ENCODE measurements around the gene RPL27.

The RPL27 gene

GRCh38 chr17:43020789-43021740 is 22.8 kb downstream of the RPL27 start:
- DNase-seq (ENCODE audit: low spot score), result no peak

- peak; percentile 75 for DNase-seq (ENCODE audit: low spot score)
Observed at GRCh38 chr17:43021741-43022512, 23.7 kb downstream of the RPL27 start, which contains the start of gene VAT1. Gene VAT1, minus strand, starts transcription at chr17:43022385. Its CDS starts 63 bp downstream, at chr17:43022322.

- DNase-seq (ENCODE audit: low spot score), result peak; percentile 94
Observed at GRCh38 chr17:43024407-43025289, 26.4 kb downstream of the RPL27 start, which contains the start of gene RND2. Gene RND2, plus strand, starts transcription at chr17:43025231. Its CDS starts 117 bp downstream, at chr17:43025348.

GRCh38 chr17:43025290-43025657 is 27.1 kb downstream of the RPL27 start:
- DNase-seq (ENCODE audit: low spot score), result no peak

- no peak for DNase-seq (ENCODE audit: low spot score)
Observed at GRCh38 chr17:43025766-43026537, 27.7 kb downstream of the RPL27 start.

- no peak for DNase-seq (ENCODE audit: low spot score)
Observed at GRCh38 chr17:43026595-43026994, 28.4 kb downstream of the RPL27 start.

- DNase-seq (ENCODE audit: low spot score), result no peak
Observed at GRCh38 chr17:43027091-43028032, 29.1 kb downstream of the RPL27 start.

- DNase-seq (ENCODE audit: low spot score), result no peak
Observed at GRCh38 chr17:43028221-43028861, 30.1 kb downstream of the RPL27 start.

GRCh38 chr17:43030137-43030767 is 32.0 kb downstream of the RPL27 start:
- no peak for DNase-seq (ENCODE audit: low spot score)

GRCh38 chr17:43031666-43032065 is 33.4 kb downstream of the RPL27 start:
- no peak for DNase-seq (ENCODE audit: low spot score)

- DNase-seq (ENCODE audit: low spot score), result no peak
Observed at GRCh38 chr17:43033948-43034881, 36.0 kb downstream of the RPL27 start.

GRCh38 chr17:43034894-43035293 is 36.7 kb downstream of the RPL27 start:
- DNase-seq (ENCODE audit: low spot score), result no peak

- DNase-seq (ENCODE audit: low spot score), result no peak
Observed at GRCh38 chr17:43039646-43040045, 41.4 kb downstream of the RPL27 start.

- DNase-seq (ENCODE audit: low spot score), result no peak
Observed at GRCh38 chr17:43040655-43041054, 42.4 kb downstream of the RPL27 start.

- DNase-seq (ENCODE audit: low spot score), result no peak
Observed at GRCh38 chr17:43042025-43042628, 43.9 kb downstream of the RPL27 start.

GRCh38 chr17:43043307-43043706 is 45.1 kb downstream of the RPL27 start:
- no peak for DNase-seq (ENCODE audit: low spot score)

GRCh38 chr17:43044024-43044423 is 45.8 kb downstream of the RPL27 start:
- DNase-seq (ENCODE audit: low spot score), result no peak

Data from cerebellar cortex (tissue), 1 donor.